Measurements from ENCODE around the gene CPPED1.

The CPPED1 gene

GRCh38 chr16:12781777-12782176 lies 21.9 kb downstream of the CPPED1 start:
- Mint-ChIP-seq H3K4me1 (no peaks in the 10 kb centered on the region), H3K36me3 (ENCODE audit: low read depth) (peaks cover 20% of the 10 kb centered on the region), H3K4me3 (no peak overlapping the region), H3K27me3 (ENCODE audit: low read depth) (no peaks in the 10 kb centered on the region), H3K27ac (no peak overlapping the region), H3K9me3 (no peaks in the 10 kb centered on the region)
- TF ChIP-seq, protein P1, sequence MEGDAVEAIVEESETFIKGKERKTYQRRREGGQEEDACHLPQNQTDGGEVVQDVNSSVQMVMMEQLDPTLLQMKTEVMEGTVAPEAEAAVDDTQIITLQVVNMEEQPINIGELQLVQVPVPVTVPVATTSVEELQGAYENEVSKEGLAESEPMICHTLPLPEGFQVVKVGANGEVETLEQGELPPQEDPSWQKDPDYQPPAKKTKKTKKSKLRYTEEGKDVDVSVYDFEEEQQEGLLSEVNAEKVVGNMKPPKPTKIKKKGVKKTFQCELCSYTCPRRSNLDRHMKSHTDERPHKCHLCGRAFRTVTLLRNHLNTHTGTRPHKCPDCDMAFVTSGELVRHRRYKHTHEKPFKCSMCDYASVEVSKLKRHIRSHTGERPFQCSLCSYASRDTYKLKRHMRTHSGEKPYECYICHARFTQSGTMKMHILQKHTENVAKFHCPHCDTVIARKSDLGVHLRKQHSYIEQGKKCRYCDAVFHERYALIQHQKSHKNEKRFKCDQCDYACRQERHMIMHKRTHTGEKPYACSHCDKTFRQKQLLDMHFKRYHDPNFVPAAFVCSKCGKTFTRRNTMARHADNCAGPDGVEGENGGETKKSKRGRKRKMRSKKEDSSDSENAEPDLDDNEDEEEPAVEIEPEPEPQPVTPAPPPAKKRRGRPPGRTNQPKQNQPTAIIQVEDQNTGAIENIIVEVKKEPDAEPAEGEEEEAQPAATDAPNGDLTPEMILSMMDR (IDR thresholded peaks at IDR 0.05; ENCODE audit: unreplicated experiment in 3 of 3) = no peak

- TF ChIP-seq, protein P1 (IDR thresholded peaks at IDR 0.05; ENCODE audit: unreplicated experiment in 3 of 3) = no peak
- H3K4me3 Mint-ChIP-seq = no peak overlapping the region
- no peaks in the 10 kb centered on the region for H3K9me3 Mint-ChIP-seq
- H3K27ac Mint-ChIP-seq = no peak overlapping the region
- H3K4me1 Mint-ChIP-seq = no peaks in the 10 kb centered on the region
- H3K36me3 Mint-ChIP-seq (ENCODE audit: low read depth) = peaks cover 32% of the 10 kb centered on the region
- H3K27me3 Mint-ChIP-seq (ENCODE audit: low read depth) = no peaks in the 10 kb centered on the region
These were observed 23.2 kb downstream of the CPPED1 start for GRCh38 chr16:12780467-12780866.

DNA sequence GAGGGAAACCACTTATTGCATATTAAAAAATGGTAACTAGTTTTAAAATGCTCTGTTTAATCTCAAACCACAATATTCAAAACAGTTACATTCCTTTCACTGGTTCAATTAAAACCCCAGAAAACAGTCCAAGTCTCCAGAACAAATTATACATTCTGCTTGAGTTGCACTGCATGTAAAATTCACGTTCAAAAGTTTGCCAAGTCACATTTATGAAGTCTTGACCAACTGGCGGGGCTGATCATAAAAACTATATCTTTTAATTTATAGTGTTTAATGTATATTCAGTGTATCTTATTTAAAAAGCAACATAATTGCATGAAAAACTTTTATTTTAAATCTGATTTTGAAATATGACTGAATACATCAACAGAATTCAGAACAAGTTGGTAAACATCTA lies 25.0 kb downstream of the CPPED1 start:
- no peaks in the 10 kb centered on the region for H3K4me1 Mint-ChIP-seq
- TF ChIP-seq, protein P1 (IDR thresholded peaks at IDR 0.05; ENCODE audit: unreplicated experiment in 3 of 3) = no peak
- no peaks in the 10 kb centered on the region for H3K27me3 Mint-ChIP-seq (ENCODE audit: low read depth)
- no peak overlapping the region for H3K4me3 Mint-ChIP-seq
- H3K9me3 Mint-ChIP-seq = no peaks in the 10 kb centered on the region
- H3K36me3 Mint-ChIP-seq (ENCODE audit: low read depth) = peaks cover 40% of the 10 kb centered on the region
- H3K27ac Mint-ChIP-seq = no peak overlapping the region

- TF ChIP-seq, protein P1 (IDR thresholded peaks at IDR 0.05; ENCODE audit: unreplicated experiment in 3 of 3) = no peak
- no peak overlapping the region for H3K4me3 Mint-ChIP-seq
- H3K27me3 Mint-ChIP-seq (ENCODE audit: low read depth) = no peaks in the 10 kb centered on the region
- no peaks in the 10 kb centered on the region for H3K9me3 Mint-ChIP-seq
- H3K36me3 Mint-ChIP-seq (ENCODE audit: low read depth) = peaks cover 36% of the 10 kb centered on the region
- H3K4me1 Mint-ChIP-seq = no peaks in the 10 kb centered on the region
- no peak overlapping the region for H3K27ac Mint-ChIP-seq
These were observed 27.9 kb downstream of the CPPED1 start for GRCh38 chr16:12775656-12776236.

GRCh38 chr16:12773221-12773620 lies 30.5 kb downstream of the CPPED1 start:
- peaks cover 32% of the 10 kb centered on the region for H3K36me3 Mint-ChIP-seq (ENCODE audit: low read depth)
- no peak overlapping the region for H3K27ac Mint-ChIP-seq
- TF ChIP-seq, protein P1 (IDR thresholded peaks at IDR 0.05; ENCODE audit: unreplicated experiment in 3 of 3) = no peak
- no peaks in the 10 kb centered on the region for H3K4me1 Mint-ChIP-seq
- no peak overlapping the region for H3K4me3 Mint-ChIP-seq
- no peaks in the 10 kb centered on the region for H3K9me3 Mint-ChIP-seq
- H3K27me3 Mint-ChIP-seq (ENCODE audit: low read depth) = no peaks in the 10 kb centered on the region

DNA sequence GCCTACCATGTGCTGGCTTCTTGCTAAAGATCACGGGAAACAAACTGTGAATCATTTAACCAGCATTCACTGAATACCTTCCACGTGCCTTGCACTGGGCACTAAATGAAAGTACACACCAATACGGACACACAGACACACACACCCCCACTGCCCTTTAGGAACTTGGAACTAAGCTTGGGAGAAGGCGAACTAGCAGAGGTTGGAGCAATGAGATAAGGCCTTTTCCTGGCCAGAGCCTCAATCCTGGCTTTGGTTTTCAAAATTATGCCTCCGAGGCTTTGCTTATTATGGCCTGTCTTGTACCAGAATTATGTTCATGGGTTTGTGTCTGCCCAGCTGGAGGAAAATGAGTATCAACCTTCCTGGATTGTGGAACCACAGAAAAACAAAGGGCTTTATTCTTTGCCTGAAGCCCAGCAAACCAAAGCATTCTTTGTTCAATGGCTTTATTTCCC lies 32.3 kb downstream of the CPPED1 start:
- Mint-ChIP-seq H3K4me3 (no peak overlapping the region), H3K27me3 (ENCODE audit: low read depth) (no peaks in the 10 kb centered on the region), H3K4me1 (no peaks in the 10 kb centered on the region), H3K9me3 (no peaks in the 10 kb centered on the region), H3K36me3 (ENCODE audit: low read depth) (peaks cover 26% of the 10 kb centered on the region), H3K27ac (no peak overlapping the region)
- TF ChIP-seq, protein P1 (IDR thresholded peaks at IDR 0.05; ENCODE audit: unreplicated experiment in 3 of 3) = no peak
